ENCODE results near the gene HTD2. TPM values are rescaled to one million over a fixed set of nuclear protein-coding genes. Genes with fewer than 3 reads are reported as not detected.

HTD2 gene
- total and polyA plus RNA-seq, 2 donors (not counting 3 experiments of a cell fraction or from before 2014, with no cell fraction given) = 8.2 to 10.3 TPM

GRCh38 chr3:58269356-58269755, 37.0 kb upstream of the HTD2 start:
- H3K4me3 ChIP-seq (replicated peaks in 1 of 3; ENCODE audit: insufficient read depth in 1 of 3, low read depth in 1 of 3, low read length in 3 of 3) = no peak overlapping the region
- H3K27ac ChIP-seq (ENCODE audit: insufficient read depth, low read depth, low read length) = no peak overlapping the region
- H3K4me1 ChIP-seq (ENCODE audit: control insufficient read depth, extremely low read depth, insufficient read depth, low read length) = peaks cover 19% of the 10 kb centered on the region
- no peaks in the 10 kb centered on the region for H3K27me3 ChIP-seq (ENCODE audit: control insufficient read depth in 2 of 2, insufficient read depth in 2 of 2, low read length in 2 of 2)
- H4K20me1 ChIP-seq (replicated peaks; ENCODE audit: control insufficient read depth, extremely low read depth, insufficient read depth, low read length) = no peaks in the 10 kb centered on the region
- TF ChIP-seq CTCF (IDR thresholded peaks at IDR 0.05; ENCODE audit: extremely low read depth in 1 of 2, insufficient read depth in 1 of 2, low read depth in 1 of 2, low read length in 2 of 2) = no peak
- TF ChIP-seq MYC (IDR thresholded peaks at IDR 0.05; ENCODE audit: low read depth, low read length) = no peak
- no peak for TF ChIP-seq EZH2 (IDR thresholded peaks at IDR 0.05; ENCODE audit: borderline replicate concordance, low read depth, low read length, severe bottlenecking)
- no peak for TF ChIP-seq GATA2 (IDR thresholded peaks at IDR 0.05; ENCODE audit: insufficient read depth, insufficient read length, low read depth, low read length)
- no peak for TF ChIP-seq POLR2A (IDR thresholded peaks at IDR 0.05; ENCODE audit: low read depth, low read length)
- no peak for TF ChIP-seq MAX (IDR thresholded peaks at IDR 0.05; ENCODE audit: insufficient read depth, insufficient read length)
- TF ChIP-seq JUN (IDR thresholded peaks at IDR 0.05; ENCODE audit: borderline replicate concordance, insufficient read depth, insufficient read length, low read depth) = no peak
- TF ChIP-seq FOS (IDR thresholded peaks at IDR 0.05; ENCODE audit: borderline replicate concordance, insufficient read depth, low read length) = no peak
- no peak for TF ChIP-seq POLR2AphosphoS5 (IDR thresholded peaks at IDR 0.05; ENCODE audit: insufficient read depth, low read depth, low read length)
- no peak for FAIRE-seq
- intact Hi-C loops (cut with micrococcal nuclease) = no loop called here
- H3K9ac ChIP-seq (replicated peaks; ENCODE audit: extremely low read depth, insufficient read depth, low read length) = no peak overlapping the region
- no peaks in the 10 kb centered on the region for H3K9me3 ChIP-seq (replicated peaks; ENCODE audit: control insufficient read depth, insufficient read depth, low read length)
- H2AFZ ChIP-seq (ENCODE audit: low read depth, low read length) = no peak overlapping the region
- no peaks in the 10 kb centered on the region for H3K9me1 ChIP-seq (replicated peaks; ENCODE audit: control insufficient read depth, extremely low read depth, insufficient read depth, low read length)
- no peak for DNase-seq (ENCODE audit: low read depth, low spot score)
- no peaks in the 10 kb centered on the region for H3K79me2 ChIP-seq (ENCODE audit: control insufficient read depth, insufficient read depth, low read length)
- H3K36me3 ChIP-seq (ENCODE audit: control insufficient read depth in 2 of 2, extremely low read depth in 1 of 2, insufficient read depth in 2 of 2, low read length in 2 of 2) = no peaks in the 10 kb centered on the region
- H3K4me2 ChIP-seq (ENCODE audit: insufficient read depth, low read length) = no peak overlapping the region
- BruUV-seq (replicated peaks) = no TSS peak
- ChIA-PET CTCF (no interaction called here), POLR2A (no interaction called here)
- dilution Hi-C loops (cut with MboI; ENCODE audit: extremely low pct_ligation_motif_present, low sequenced_read_pairs) = no loop called here

All from endothelial cell of umbilical vein (primary cell).